Vagina (tissue), 2 donors: ENCODE results near the gene DYDC2. TPM values are rescaled to one million over a fixed set of nuclear protein-coding genes. Genes with fewer than 3 reads are reported as not detected.
"Not testable (repeated sequence)": the region's sequence is repeated elsewhere in the genome, so short reads cannot be mapped to it uniquely, and the experiment has no call there.

Source experiments
- DNase-seq, 2 donors: peaks; one replicate each; pipeline ENCODE4 v3.0.0-alpha.2; 2017; ENCODE audit errors: extremely low spot score in 2 of 2
- H3K27ac ChIP-seq: fragments of 200-600 bp; sonication (generic); one replicate; pipeline ENCODE4 v1.5.1; 2019
- H3K27me3 ChIP-seq: fragments of 200-600 bp; sonication (generic); one replicate; pipeline ENCODE4 v1.5.1; 2019
- H3K36me3 ChIP-seq, 2 donors: fragments of 200-600 bp; sonication (generic); one replicate each; pipeline ENCODE4 v1.5.1; 2017 to 2019
- H3K4me1 ChIP-seq: fragments of 200-600 bp; sonication (generic); one replicate; pipeline ENCODE4 v1.5.1; 2019
- H3K4me3 ChIP-seq, 2 donors: fragments of 200-600 bp; sonication (generic); 1 replicate in 1 of 2; 2 replicates in 1 of 2; pipeline ENCODE4 v1.5.1; 2016 to 2019
- H3K9me3 ChIP-seq: fragments of 200-600 bp; sonication (generic); one replicate; pipeline ENCODE4 v1.5.1; 2019
- CTCF ChIP-seq, 3 experiments: fragments of 450-650 bp in 2 of 3; fragments of 200-600 bp in 1 of 3; sonication (generic) in 1 of 3; IDR thresholded peaks; one replicate each; pipeline ENCODE4 v1.5.1; 2017 to 2019; ENCODE audit warnings: antibody characterized with exemption in 3 of 3, mild to moderate bottlenecking in 2 of 3, moderate library complexity in 2 of 3
- POLR2A ChIP-seq, 2 donors: fragments of 450-650 bp; IDR thresholded peaks; one replicate each; pipeline ENCODE4 v1.6.1; 2017; ENCODE audit warnings: antibody characterized with exemption in 2 of 2, mild to moderate bottlenecking in 2 of 2, moderate library complexity in 2 of 2
- POLR2AphosphoS5 ChIP-seq, 2 donors: sonication (generic); formaldehyde crosslinking; IDR thresholded peaks; one replicate each; pipeline ENCODE4 v1.9.0; 2017; ENCODE audit warnings: antibody characterized with exemption in 2 of 2, mild to moderate bottlenecking in 2 of 2, low read depth in 1 of 2; ENCODE audit not compliant: insufficient read depth in 1 of 2
- intact Hi-C: fragments of 100-400 bp; cut with DNase I; formaldehyde crosslinking; loops from one replicate; pipeline ENCODE4 v1.15.1; 2023
- total RNA-seq: library from RNA; depleted of rRNA; stranded (reverse); fragments of >200 nt; gene quantifications from one replicate; pipeline ENCODE4 v1.2.3, GENCODE V29; 2016

Gene DYDC2
- total RNA-seq, 1 donor from 2014 or later, result not detected

- no peak overlapping the region for H3K4me3 ChIP-seq
- intact Hi-C loops, result no loop called here
- H3K27ac ChIP-seq, result no peak overlapping the region
- no peaks in the 10 kb centered on the region for H3K27me3 ChIP-seq
- H3K9me3 ChIP-seq, result no peaks in the 10 kb centered on the region
- TF ChIP-seq CTCF (IDR thresholded peaks at IDR 0.05) (no peak), POLR2A (IDR thresholded peaks at IDR 0.05) (no peak), POLR2AphosphoS5 (IDR thresholded peaks at IDR 0.05; ENCODE audit: insufficient read depth in 1 of 2, low read depth in 1 of 2) (no peak)
- H3K4me1 ChIP-seq, result no peaks in the 10 kb centered on the region
- no peaks in the 10 kb centered on the region for H3K36me3 ChIP-seq
- no peak for DNase-seq
These were observed 11.7 kb upstream of the DYDC2 start for GRCh38 chr10:80344912-80345311.

GRCh38 chr10:80350251-80350650, 6.3 kb upstream of the DYDC2 start:
- no peak for DNase-seq
- no peak overlapping the region for H3K4me3 ChIP-seq
- no peaks in the 10 kb centered on the region for H3K4me1 ChIP-seq
- H3K9me3 ChIP-seq, result no peaks in the 10 kb centered on the region
- intact Hi-C loops, result no loop called here
- no peaks in the 10 kb centered on the region for H3K27me3 ChIP-seq
- no peak overlapping the region for H3K27ac ChIP-seq
- TF ChIP-seq POLR2A (IDR thresholded peaks at IDR 0.05) (no peak), CTCF (IDR thresholded peaks at IDR 0.05) (no peak), POLR2AphosphoS5 (IDR thresholded peaks at IDR 0.05; ENCODE audit: insufficient read depth in 1 of 2, low read depth in 1 of 2) (no peak)
- no peaks in the 10 kb centered on the region for H3K36me3 ChIP-seq

- no peaks in the 10 kb centered on the region for H3K27me3 ChIP-seq
These were observed 5.4 kb upstream of the DYDC2 start for GRCh38 chr10:80351220-80351619.

GRCh38 chr10:80356989-80357850, 639 bp downstream of the DYDC2 start:
- H3K4me3 ChIP-seq, result peak overlapping the region; percentile 39 to 41
- H3K9me3 ChIP-seq, result no peaks in the 10 kb centered on the region
- H3K4me1 ChIP-seq, result peaks cover 13% of the 10 kb centered on the region
- intact Hi-C loops, result no loop called here
- TF ChIP-seq POLR2A (IDR thresholded peaks at IDR 0.05), result no peak
- TF ChIP-seq POLR2AphosphoS5 (IDR thresholded peaks at IDR 0.05; ENCODE audit: insufficient read depth in 1 of 2, low read depth in 1 of 2), result no peak
- no peak for TF ChIP-seq CTCF (IDR thresholded peaks at IDR 0.05)
- no peak for DNase-seq
- no peaks in the 10 kb centered on the region for H3K36me3 ChIP-seq
- H3K27ac ChIP-seq, result no peak overlapping the region
- no peaks in the 10 kb centered on the region for H3K27me3 ChIP-seq

More at GRCh38 chr10:80351220-80351619, 5.4 kb upstream of the DYDC2 start:
- no peaks in the 10 kb centered on the region for H3K36me3 ChIP-seq
- no peak for DNase-seq
- TF ChIP-seq POLR2AphosphoS5 (IDR thresholded peaks at IDR 0.05; ENCODE audit: insufficient read depth in 1 of 2, low read depth in 1 of 2) (no peak), POLR2A (IDR thresholded peaks at IDR 0.05) (no peak), CTCF (IDR thresholded peaks at IDR 0.05) (no peak)
- no peak overlapping the region for H3K4me3 ChIP-seq
- H3K4me1 ChIP-seq, result peaks cover 3% of the 10 kb centered on the region
- H3K9me3 ChIP-seq, result no peaks in the 10 kb centered on the region
- intact Hi-C loops, result no loop called here
- no peak overlapping the region for H3K27ac ChIP-seq

GRCh38 chr10:80357851-80358125, 1.2 kb downstream of the DYDC2 start:
- no peaks in the 10 kb centered on the region for H3K27me3 ChIP-seq

GRCh38 chr10:80358925-80359324, 2.3 kb downstream of the DYDC2 start:
- H3K9me3 ChIP-seq, H3K27me3 ChIP-seq, H3K4me3 ChIP-seq, DNase-seq, H3K36me3 ChIP-seq, intact Hi-C loops, H3K27ac ChIP-seq: not testable (repeated sequence)
- H3K4me1 ChIP-seq, result peaks cover 13% of the 10 kb centered on the region

More at GRCh38 chr10:80357851-80358125, 1.2 kb downstream of the DYDC2 start:
- intact Hi-C loops, result no loop called here
- TF ChIP-seq POLR2A (IDR thresholded peaks at IDR 0.05), result no peak
- TF ChIP-seq CTCF (IDR thresholded peaks at IDR 0.05), result no peak
- TF ChIP-seq POLR2AphosphoS5 (IDR thresholded peaks at IDR 0.05; ENCODE audit: insufficient read depth in 1 of 2, low read depth in 1 of 2), result no peak
- Histone ChIP-seq H3K27ac (no peak overlapping the region), H3K4me3 (no peak overlapping the region), H3K4me1 (peaks cover 13% of the 10 kb centered on the region), H3K36me3 (no peaks in the 10 kb centered on the region), H3K9me3 (no peaks in the 10 kb centered on the region)
- no peak for DNase-seq
